BLaER1 (cell line): ENCODE results near the gene EFTUD2.

Experiments used
- H3K27ac ChIP-seq: shearing (Covaris generic); formaldehyde crosslinking; 2 replicates; pipeline ENCODE4 v1.8.1; 2022
- H3K27me3 ChIP-seq: shearing (Covaris generic); formaldehyde crosslinking; 2 replicates; pipeline ENCODE4 v1.8.1; 2022
- H3K36me3 ChIP-seq: shearing (Covaris generic); formaldehyde crosslinking; 2 replicates; pipeline ENCODE4 v1.8.1; 2022
- H3K4me1 ChIP-seq: shearing (Covaris generic); formaldehyde crosslinking; 2 replicates; pipeline ENCODE4 v1.8.1; 2022
- H3K4me2 ChIP-seq: shearing (Covaris generic); formaldehyde crosslinking; 2 replicates; pipeline ENCODE4 v1.8.1; 2022
- H3K4me3 ChIP-seq: shearing (Covaris generic); formaldehyde crosslinking; 2 replicates; pipeline ENCODE4 v1.8.1; 2022
- H3K9ac ChIP-seq: shearing (Covaris generic); formaldehyde crosslinking; 2 replicates; pipeline ENCODE4 v1.8.1; 2022
- H3K9me3 ChIP-seq: shearing (Covaris generic); formaldehyde crosslinking; 2 replicates; pipeline ENCODE4 v1.8.1; 2022
- H4K20me1 ChIP-seq: shearing (Covaris generic); formaldehyde crosslinking; 2 replicates; pipeline ENCODE4 v1.8.1; 2022
- Cebpa-rat ChIP-seq: shearing (Covaris generic); IDR thresholded peaks from 2 replicates; pipeline ENCODE4 v1.8.1; 2022

EFTUD2 gene

GRCh38 chr17:44877121-44877520 is 22.1 kb downstream of the EFTUD2 start:
- Histone ChIP-seq H3K36me3 (peaks cover 94% of the 10 kb centered on the region), H3K4me2 (no peak overlapping the region), H3K4me3 (no peak overlapping the region), H4K20me1 (peaks cover 10% of the 10 kb centered on the region; the same call in 1 of the 2 replicates), H3K9me3 (no peaks in the 10 kb centered on the region), H3K27ac (no peak overlapping the region), H3K9ac (no peak overlapping the region), H3K27me3 (no peaks in the 10 kb centered on the region), H3K4me1 (peaks cover 7% of the 10 kb centered on the region; the same call in 1 of the 2 replicates)
- TF ChIP-seq Cebpa-rat: no peak

GRCh38 chr17:44875761-44876160 is 23.5 kb downstream of the EFTUD2 start:
- Histone ChIP-seq H3K4me3 (no peak overlapping the region), H3K36me3 (peaks cover 95% of the 10 kb centered on the region), H3K4me2 (0 out of 2 replicates have a peak overlapping the region, but pooled peaks have one; percentile 1), H3K27ac (no peak overlapping the region), H3K4me1 (peaks cover 7% of the 10 kb centered on the region; the same call in 1 of the 2 replicates), H3K9me3 (no peaks in the 10 kb centered on the region), H3K9ac (no peak overlapping the region; the same call in 1 of the 2 replicates), H3K27me3 (no peaks in the 10 kb centered on the region), H4K20me1 (no peaks in the 10 kb centered on the region)
- no peak for TF ChIP-seq Cebpa-rat

GRCh38 chr17:44872131-44872768 is 27.0 kb downstream of the EFTUD2 start:
- Histone ChIP-seq H3K36me3 (peaks cover 100% of the 10 kb centered on the region), H3K27me3 (no peaks in the 10 kb centered on the region), H4K20me1 (no peaks in the 10 kb centered on the region), H3K27ac (no peak overlapping the region), H3K9me3 (no peaks in the 10 kb centered on the region), H3K4me1 (peaks cover 7% of the 10 kb centered on the region; the same call in 1 of the 2 replicates), H3K4me2 (no peak overlapping the region), H3K4me3 (no peak overlapping the region), H3K9ac (no peak overlapping the region)
- no peak for TF ChIP-seq Cebpa-rat

- H3K9ac ChIP-seq: no peak overlapping the region
- H3K9me3 ChIP-seq: no peaks in the 10 kb centered on the region
- TF ChIP-seq Cebpa-rat: no peak
- peaks cover 100% of the 10 kb centered on the region for H3K36me3 ChIP-seq
- no peaks in the 10 kb centered on the region for H4K20me1 ChIP-seq
- no peak overlapping the region for H3K27ac ChIP-seq
- no peaks in the 10 kb centered on the region for H3K27me3 ChIP-seq
- H3K4me2 ChIP-seq: no peak overlapping the region
- no peak overlapping the region for H3K4me3 ChIP-seq
- peaks cover 7% of the 10 kb centered on the region; the same call in 1 of the 2 replicates for H3K4me1 ChIP-seq
Measured at GRCh38 chr17:44871556-44871955, 27.7 kb downstream of the EFTUD2 start.

- TF ChIP-seq Cebpa-rat: no peak
- peaks cover 99% of the 10 kb centered on the region for H3K36me3 ChIP-seq
- no peak overlapping the region for H3K4me3 ChIP-seq
- H3K9me3 ChIP-seq: no peaks in the 10 kb centered on the region
- peak overlapping the region; percentile 38; the same call in 1 of the 2 replicates for H3K9ac ChIP-seq
- no peaks in the 10 kb centered on the region for H3K27me3 ChIP-seq
- H3K4me2 ChIP-seq: no peak overlapping the region
- H3K4me1 ChIP-seq: peaks cover 4% of the 10 kb centered on the region; the same call in 1 of the 2 replicates
- H3K27ac ChIP-seq: no peak overlapping the region
- H4K20me1 ChIP-seq: no peaks in the 10 kb centered on the region
Measured at GRCh38 chr17:44867841-44868240, 31.4 kb downstream of the EFTUD2 start.

GRCh38 chr17:44865931-44866330 is 33.3 kb downstream of the EFTUD2 start:
- Histone ChIP-seq H3K36me3 (peaks cover 99% of the 10 kb centered on the region), H3K27me3 (no peaks in the 10 kb centered on the region), H3K4me1 (peaks cover 4% of the 10 kb centered on the region; the same call in 1 of the 2 replicates), H3K4me3 (no peak overlapping the region), H3K9me3 (no peaks in the 10 kb centered on the region), H4K20me1 (no peaks in the 10 kb centered on the region), H3K9ac (no peak overlapping the region), H3K27ac (no peak overlapping the region), H3K4me2 (no peak overlapping the region)
- TF ChIP-seq Cebpa-rat: no peak

- no peak overlapping the region for H3K4me3 ChIP-seq
- H3K27ac ChIP-seq: no peak overlapping the region
- H3K27me3 ChIP-seq: no peaks in the 10 kb centered on the region
- H4K20me1 ChIP-seq: no peaks in the 10 kb centered on the region
- no peak overlapping the region for H3K9ac ChIP-seq
- H3K4me1 ChIP-seq: peaks cover 4% of the 10 kb centered on the region; the same call in 1 of the 2 replicates
- no peak for TF ChIP-seq Cebpa-rat
- H3K4me2 ChIP-seq: no peak overlapping the region
- H3K36me3 ChIP-seq: peaks cover 99% of the 10 kb centered on the region
- no peaks in the 10 kb centered on the region for H3K9me3 ChIP-seq
Measured at GRCh38 chr17:44865231-44865660, 34.0 kb downstream of the EFTUD2 start.

- Histone ChIP-seq H3K9me3 (no peaks in the 10 kb centered on the region), H3K4me3 (no peak overlapping the region), H3K36me3 (peaks cover 99% of the 10 kb centered on the region)
Measured at GRCh38 chr17:44864831-44865230, 34.4 kb downstream of the EFTUD2 start.

GRCh38 chr17:44863061-44863918 is 36.0 kb downstream of the EFTUD2 start:
- Histone ChIP-seq H3K27ac (no peak overlapping the region), H4K20me1 (no peaks in the 10 kb centered on the region), H3K9me3 (no peaks in the 10 kb centered on the region), H3K4me2 (no peak overlapping the region), H3K4me1 (peaks cover 13% of the 10 kb centered on the region), H3K36me3 (peaks cover 99% of the 10 kb centered on the region), H3K27me3 (no peaks in the 10 kb centered on the region), H3K4me3 (no peak overlapping the region), H3K9ac (no peak overlapping the region)
- no peak for TF ChIP-seq Cebpa-rat

More at GRCh38 chr17:44864831-44865230, 34.4 kb downstream of the EFTUD2 start:
- Histone ChIP-seq H3K4me1 (peaks cover 4% of the 10 kb centered on the region; the same call in 1 of the 2 replicates), H3K27me3 (no peaks in the 10 kb centered on the region), H4K20me1 (no peaks in the 10 kb centered on the region), H3K9ac (no peak overlapping the region), H3K4me2 (no peak overlapping the region), H3K27ac (no peak overlapping the region)
- no peak for TF ChIP-seq Cebpa-rat
